GM03348 (cell line): Measurements from ENCODE around the gene ARHGEF28.

Experiments
- DNase-seq: peaks from one replicate; pipeline ENCODE4 v3.0.0; 2012; ENCODE audit warnings: low spot score

ARHGEF28 gene

DNA sequence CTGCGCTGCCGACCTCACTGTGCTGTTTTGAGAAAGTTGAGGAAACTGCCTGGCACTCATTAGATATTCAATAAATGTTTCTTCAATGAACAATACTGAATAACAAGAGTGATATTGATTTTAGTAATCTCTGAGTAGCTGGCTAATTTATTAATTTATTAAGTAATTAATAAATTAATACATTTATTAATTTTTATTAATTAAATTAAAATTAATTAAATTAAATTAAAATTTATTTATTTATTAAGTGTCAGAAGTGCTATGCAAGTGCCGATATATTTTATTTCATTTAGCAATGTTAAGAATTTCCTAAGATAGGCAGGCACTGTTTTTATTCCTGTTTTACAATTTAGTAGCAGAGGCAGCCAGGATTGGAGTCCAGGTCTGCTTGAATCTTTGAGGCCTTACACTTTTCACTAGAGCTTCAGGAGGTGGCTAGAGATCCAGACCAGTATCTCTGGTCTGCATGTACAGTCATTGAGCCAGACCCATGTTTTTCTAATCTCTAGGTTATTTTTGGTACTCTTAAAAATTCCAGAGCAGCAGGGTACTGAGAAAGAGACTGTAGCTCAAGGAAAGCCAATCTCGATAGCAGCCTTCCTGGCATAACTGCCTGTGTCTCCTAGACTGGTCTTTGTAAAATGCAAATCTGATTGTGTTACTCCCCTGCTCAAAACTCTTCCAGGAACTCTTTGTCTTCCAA is 109.2 kb downstream of the ARHGEF28 start:
- DNase-seq = no peak

DNA sequence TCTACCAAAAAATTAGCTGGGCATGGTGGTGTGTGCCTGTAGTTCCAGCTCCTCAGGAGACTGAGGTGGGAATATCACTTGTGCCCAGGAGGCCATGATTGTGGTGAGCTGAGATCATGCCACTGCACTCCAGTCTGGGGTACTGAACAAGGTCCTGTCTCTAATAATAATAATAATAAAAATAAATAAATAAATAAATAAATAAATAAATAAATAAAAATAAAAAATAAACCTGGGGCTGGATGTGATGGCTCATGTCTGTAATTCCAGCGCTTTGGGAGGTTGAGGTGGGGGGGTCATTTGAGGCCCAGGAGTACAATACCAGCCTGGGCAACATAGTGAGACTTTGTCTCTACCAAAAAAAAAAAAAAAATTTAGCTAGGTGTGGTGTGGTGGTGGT is 113.7 kb downstream of the ARHGEF28 start:
- DNase-seq = no peak

DNA sequence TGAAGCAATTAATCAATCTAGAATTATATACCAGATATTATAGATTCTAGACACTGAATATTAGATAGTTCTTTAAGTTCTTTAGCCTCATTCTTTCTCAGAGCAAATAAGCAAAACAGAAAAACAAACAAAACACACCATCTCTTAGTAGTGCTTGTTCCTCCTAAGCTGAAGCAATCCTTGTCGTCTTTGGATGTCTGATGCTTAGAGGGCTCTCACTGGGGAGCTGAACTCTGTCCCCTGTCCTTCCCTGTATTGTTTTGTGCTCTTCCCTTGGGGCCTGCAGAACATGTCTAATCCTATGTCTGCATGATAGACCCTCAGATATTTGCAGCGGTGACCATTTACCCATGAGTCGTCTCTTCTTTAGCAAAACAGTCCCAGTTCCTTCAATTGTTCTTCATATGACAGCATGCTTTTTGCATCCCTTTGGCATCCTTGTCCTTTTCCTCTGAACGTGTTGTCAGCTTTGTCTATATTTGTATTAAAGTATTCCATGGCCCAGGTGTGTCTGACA is 114.3 kb downstream of the ARHGEF28 start:
- no peak for DNase-seq

DNA sequence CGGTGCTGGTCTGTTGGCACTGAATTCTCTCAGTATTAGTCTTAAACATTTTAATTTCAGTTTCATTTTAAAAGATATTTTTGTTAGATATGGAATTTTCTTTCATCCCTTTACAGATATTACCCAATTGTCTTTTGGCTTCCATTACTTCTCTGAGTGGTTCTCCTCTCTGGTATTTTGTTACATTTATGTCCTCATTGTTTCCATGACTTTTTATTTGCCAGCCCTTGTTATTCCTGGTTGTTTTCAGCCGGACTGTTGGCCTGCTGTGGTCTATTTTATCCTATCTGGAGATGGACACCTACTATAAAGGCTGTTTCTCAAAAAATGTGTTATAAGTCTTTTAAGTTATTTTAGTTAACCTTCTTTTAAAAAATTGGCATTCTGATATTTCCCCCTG is 117.2 kb downstream of the ARHGEF28 start:
- no peak for DNase-seq

DNA sequence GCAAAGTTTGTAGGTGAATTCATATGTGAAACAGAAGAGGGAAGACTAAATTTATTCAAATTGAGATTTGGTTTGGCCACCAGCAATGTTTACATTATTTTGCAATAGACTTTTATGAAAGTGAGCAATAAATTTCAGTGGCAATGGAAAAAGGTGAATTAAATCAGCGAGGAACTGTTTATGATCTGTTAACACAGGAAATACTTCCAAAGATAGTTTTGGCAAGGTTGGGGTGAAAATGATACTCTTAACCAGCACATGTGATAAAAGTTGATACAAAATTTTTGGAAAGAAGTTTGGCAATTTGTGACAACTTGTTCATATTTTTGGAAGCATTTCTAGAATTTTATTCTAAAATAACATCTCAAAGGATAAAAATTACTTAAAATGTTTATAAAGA is 119.8 kb downstream of the ARHGEF28 start:
- DNase-seq = no peak

- DNase-seq = no peak
These were observed 120.6 kb downstream of the ARHGEF28 start for GRCh38 chr5:73746608-73747007.

DNA sequence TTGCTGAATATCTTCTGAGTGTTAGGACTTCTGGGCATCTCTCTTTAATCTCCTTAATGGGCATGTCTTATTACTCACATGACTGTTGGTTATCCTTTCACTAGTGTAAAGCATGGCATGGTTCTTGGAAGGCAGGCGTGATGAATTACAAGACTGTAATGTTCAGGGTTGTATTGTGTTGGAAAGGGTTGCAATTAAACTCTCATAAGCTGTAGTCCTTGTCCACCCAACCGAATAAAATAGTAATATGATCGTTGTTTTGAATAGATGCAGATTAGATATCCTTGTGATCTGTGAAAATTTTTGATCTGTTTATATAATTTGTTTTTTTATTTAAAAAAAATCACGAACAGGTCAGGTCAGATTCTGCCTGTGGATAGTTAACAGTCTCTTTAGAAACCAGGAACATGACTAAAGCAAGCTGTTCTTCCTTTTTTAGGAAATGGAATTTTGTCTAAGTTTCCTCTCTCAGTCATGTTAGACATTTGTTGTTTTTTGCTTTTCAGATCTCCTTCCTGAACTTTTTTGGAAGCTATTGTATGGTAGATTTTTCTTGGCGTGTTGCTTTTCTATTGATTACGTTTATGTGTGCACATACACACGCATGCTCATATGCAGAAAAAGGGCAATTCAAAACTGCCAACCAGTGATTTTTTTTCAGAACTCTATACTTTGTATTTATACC is 121.8 kb downstream of the ARHGEF28 start:
- no peak for DNase-seq

GRCh38 chr5:73748510-73749400 is 122.8 kb downstream of the ARHGEF28 start:
- peak; percentile 47 for DNase-seq

GRCh38 chr5:73749485-73750270 is 123.7 kb downstream of the ARHGEF28 start:
- DNase-seq = no peak

DNA sequence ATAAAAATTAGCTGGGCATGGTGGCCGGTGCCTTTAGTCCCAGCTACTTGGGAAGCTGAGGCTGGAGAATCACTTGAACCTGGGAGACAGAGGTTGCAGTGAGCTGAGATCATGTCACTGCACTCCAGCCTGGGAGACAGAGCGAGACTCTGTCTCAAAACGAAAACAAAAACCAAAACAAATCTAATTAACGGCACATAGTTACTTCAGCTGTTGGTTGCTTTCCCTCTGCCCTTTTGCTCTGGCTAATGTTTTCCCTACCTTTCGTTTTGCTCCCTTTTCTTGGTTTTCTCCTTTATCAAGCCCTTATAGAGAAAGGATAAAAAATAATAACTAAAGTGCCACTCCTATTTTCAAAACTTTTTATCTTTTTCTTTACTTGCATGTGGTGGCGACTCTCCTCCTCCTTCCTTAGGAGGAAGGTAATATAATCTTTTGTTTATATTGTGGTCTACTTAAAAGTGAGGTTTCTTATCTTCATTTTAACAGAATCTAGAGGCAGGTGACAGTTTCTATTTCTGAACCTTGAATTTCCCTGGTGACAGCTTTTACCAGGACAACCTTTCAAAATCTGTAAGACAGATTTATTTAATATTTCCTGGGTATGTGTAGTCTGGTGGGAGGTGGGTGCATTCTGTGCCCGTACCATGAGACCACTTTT is 125.4 kb downstream of the ARHGEF28 start:
- DNase-seq = no peak

GRCh38 chr5:73754254-73754653 is 128.3 kb downstream of the ARHGEF28 start:
- DNase-seq = no peak

DNA sequence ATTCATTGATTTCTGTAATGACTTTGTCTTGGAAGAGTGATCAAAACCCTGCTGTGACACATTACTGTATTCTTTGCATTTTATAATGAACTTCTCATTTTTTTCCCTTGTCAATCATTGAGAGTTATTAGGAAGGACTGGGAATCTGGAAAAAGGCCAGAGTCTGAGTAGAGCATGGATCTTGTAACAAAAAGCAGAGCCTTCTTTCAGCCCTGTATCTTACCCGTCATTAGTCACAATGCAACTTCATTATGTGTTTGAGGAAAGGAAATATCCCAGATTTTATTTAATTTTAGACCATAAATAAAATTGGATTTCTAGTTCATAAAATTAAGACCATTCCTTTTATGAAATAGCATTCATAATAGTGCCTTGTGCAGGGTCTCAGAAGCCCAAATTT is 131.4 kb downstream of the ARHGEF28 start:
- DNase-seq = no peak

- no peak for DNase-seq
These were observed 133.8 kb downstream of the ARHGEF28 start for GRCh38 chr5:73759771-73760170.

DNA sequence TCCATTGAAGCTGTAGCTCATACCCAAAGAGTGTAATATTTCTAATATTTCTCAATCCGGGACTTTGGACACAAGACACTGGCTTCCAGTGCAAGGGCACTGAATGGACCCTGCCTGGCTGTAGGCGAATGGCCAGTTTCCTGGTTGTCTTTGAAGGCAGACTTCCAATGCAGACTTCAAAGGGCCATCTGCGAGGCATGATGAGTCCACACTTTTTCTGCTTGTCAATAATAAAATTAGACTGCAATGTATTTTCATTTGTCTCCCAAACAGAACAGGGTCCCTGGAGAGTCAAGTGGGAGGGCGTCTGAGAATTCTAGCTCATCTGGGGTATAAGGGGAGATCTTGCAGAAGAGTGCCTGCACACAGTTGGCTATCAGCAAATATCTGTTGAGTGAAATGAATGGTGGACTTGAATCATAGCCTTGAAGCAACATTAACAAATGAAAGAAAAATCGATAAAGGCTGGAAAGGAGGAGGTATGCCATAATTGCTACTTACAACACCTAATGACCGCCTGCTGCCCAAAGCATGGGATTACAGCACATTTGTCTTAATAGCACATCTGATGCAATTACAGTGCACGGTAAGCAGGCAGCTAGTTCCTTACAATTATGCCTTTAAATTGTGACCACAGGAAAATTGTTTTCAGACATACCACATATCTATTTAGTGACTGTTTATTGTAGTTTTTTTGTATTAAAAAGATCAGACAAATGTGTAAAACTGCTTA is 137.5 kb downstream of the ARHGEF28 start:
- no peak for DNase-seq

DNA sequence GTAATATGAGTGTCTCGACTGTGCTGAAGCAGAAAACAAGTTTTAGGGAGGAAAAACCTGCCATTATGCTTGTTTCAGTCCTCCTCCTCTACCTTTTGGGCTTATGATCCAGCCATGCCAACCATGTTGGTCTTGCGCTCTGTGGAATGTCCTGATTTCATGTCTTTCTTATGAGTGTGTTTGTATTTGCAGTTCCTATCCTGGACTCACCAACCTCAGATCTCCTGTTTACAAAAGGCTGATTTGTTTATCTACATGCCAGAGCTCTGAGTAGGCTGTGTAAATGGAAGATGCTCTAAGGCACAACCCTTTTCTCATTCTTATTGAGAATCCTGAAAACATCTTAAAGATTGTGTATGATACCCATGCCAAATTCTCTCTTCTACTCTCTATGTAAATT is 138.6 kb downstream of the ARHGEF28 start:
- DNase-seq = peak; percentile 37

DNA sequence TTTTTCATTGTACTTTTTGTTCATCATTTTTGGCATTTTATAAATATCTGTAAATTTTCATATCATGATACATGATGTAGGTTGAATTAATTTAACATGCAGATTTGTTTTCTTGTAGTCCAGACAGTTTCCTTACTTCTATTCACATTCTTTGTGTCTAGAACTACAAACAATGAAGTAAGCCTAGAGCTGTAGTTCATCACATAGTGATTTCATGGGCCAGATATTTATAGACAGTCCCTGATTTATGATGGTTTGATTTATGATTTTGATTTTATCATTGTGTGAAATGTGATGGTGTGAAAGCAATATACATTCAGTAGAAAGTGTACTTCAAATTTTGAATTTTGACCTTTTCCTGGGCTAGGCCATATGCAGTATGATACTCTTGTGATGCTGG is 139.0 kb downstream of the ARHGEF28 start:
- no peak for DNase-seq

- no peak for DNase-seq
These were observed 140.9 kb downstream of the ARHGEF28 start for GRCh38 chr5:73766902-73767301.

DNA sequence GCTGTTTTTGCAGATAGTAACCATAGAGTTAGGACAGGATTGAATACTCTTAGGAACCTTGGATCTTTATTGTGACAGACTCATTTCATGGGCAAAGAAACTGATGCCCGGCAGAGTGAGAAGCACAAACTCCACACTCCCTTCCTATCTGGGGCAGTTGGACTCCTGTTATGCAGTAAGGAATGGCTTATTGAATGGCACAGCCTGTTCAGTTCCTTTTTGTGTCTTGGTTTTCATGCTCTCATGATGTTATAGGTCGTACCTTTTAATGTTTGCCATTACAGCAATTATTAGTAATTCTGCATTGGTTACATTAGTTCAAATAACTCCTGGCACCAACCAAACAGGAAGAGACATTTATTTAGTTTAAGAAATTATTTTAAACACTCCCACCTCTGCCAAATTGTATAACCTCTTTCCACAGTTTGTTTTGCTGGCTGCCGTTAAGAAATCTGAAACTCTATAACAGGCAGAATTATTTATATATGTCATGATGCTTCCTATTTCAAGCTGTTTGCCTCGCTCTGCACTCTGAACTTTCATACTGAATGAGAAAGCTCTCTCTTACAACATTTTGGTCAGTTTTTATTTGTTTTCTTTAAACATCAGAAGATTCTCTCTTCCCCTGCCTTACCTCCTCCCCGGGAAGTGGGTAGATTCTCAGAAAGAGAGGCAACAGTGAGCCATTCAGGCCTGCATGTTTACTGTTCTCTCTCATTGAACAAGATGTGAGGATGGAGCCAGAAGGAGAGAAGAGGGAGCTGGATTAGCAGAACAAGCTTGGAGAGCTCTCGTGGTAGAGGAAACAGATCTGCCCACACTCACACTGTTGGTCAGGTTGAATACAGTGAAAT is 144.4 kb downstream of the ARHGEF28 start:
- DNase-seq = no peak

GRCh38 chr5:73774924-73775323 is 148.9 kb downstream of the ARHGEF28 start:
- no peak for DNase-seq

- no peak for DNase-seq
These were observed 150.4 kb downstream of the ARHGEF28 start for GRCh38 chr5:73776405-73776804.
